ENCODE measurements around the gene CD79B. TPM values are rescaled to one million over a fixed set of nuclear protein-coding genes. Genes with fewer than 3 reads are reported as not detected.
A peak's percentile ranks its signal among the peaks of the same experiment; 100 is the strongest.
"Not testable (repeated sequence)": the region's sequence is repeated elsewhere in the genome, so short reads cannot be mapped to it uniquely, and the experiment has no call there.

Gene CD79B
- total and polyA plus RNA-seq, 9 donors: 1.8 to 4.3 (median 2.5) TPM

DNA sequence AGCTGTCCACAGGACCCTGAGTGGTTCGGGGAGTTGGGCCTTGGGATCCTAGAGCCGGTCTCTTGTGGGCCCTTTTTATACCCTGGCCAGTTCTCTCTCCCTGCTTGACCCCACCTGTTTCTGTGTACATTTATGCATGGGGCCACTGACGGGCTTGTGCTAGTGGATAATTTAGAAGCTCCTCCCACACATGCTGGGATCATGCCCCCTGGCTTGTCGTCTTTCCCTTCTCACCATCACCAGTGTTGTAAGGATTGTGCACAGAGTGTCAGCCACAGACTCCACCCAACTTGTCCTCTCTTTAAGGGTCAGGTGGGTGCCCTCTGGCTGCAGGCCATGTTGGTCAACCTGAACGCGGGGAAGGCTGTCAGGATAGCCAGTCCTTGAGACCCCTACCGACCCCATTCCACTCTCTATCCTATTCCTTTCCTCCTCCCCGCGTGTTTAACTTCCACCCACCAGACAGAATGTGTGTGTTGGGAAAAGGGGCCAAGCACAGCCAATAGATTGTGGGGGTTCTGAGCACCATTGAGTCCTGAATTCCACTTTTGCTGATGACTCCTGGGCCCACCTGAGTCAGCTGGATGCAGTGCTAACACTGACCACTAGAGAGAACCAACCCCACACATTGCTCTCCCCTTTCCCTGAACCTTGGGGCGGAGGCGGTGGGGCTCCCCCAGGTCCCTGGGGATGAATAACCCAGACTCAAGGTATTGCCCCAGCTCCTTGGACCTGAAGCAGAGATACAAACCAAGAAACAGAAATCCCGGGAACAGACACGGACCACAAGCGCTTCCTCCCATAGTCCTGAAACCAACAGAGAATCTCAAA, 35.4 kb downstream of the CD79B start, which contains the start of gene CSH1:
Gene CSH1 (minus strand): TSS at position 51 of the 831 bp plus-strand sequence. CDS start 63 bp downstream, outside the sequence.
- not testable (repeated sequence) for DNase-seq; H3K4me3 ChIP-seq (ENCODE audit: low read length); H3K9me3 ChIP-seq (replicated peaks; ENCODE audit: control insufficient read depth, low read depth, low read length); H3K27me3 ChIP-seq (ENCODE audit: control insufficient read depth, insufficient read depth, low read length); H3K36me3 ChIP-seq (ENCODE audit: control insufficient read depth, insufficient read depth, low read length); H3K4me1 ChIP-seq (ENCODE audit: control insufficient read depth, insufficient read depth, low read length); H3K27ac ChIP-seq (ENCODE audit: low read length)
- no CpG with 5 or more reads among the region's 14 CpGs for WGBS (ENCODE audit: insufficient coverage)

GRCh38 chr17:63894821-63895220, 37.3 kb downstream of the CD79B start:
- H3K4me1 ChIP-seq (ENCODE audit: control insufficient read depth, insufficient read depth, low read length); H3K27ac ChIP-seq (ENCODE audit: low read length); H3K36me3 ChIP-seq (ENCODE audit: control insufficient read depth, insufficient read depth, low read length); H3K9me3 ChIP-seq (replicated peaks; ENCODE audit: control insufficient read depth, low read depth, low read length); DNase-seq; H3K4me3 ChIP-seq (ENCODE audit: low read length); H3K27me3 ChIP-seq (ENCODE audit: control insufficient read depth, insufficient read depth, low read length): not testable (repeated sequence)
- 80% methylated on average over 1 of the region's 10 CpGs for WGBS (ENCODE audit: insufficient coverage)

DNA sequence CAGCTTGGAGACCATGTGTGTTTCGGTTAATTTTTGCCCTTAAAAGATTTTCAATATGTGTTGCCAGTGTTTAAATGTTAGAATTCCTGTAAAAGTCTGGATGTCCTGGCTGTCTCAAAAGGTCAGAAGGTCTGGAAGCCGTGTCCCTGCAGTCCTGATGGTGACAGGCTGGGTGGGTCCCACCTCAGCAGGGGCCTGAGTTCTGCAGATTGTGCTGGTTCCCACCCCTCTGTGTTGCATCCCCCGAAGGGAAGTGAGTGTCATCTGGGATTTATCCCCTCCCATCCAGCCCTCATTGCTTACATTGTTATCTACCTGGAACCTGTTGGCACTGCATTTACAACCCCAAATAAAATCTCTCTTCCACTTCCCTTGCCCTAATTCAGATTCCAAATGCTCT, 38.1 kb downstream of the CD79B start:
- H3K4me1 ChIP-seq (ENCODE audit: control insufficient read depth, insufficient read depth, low read length); H3K4me3 ChIP-seq (ENCODE audit: low read length); H3K36me3 ChIP-seq (ENCODE audit: control insufficient read depth, insufficient read depth, low read length); H3K9me3 ChIP-seq (replicated peaks; ENCODE audit: control insufficient read depth, low read depth, low read length); H3K27me3 ChIP-seq (ENCODE audit: control insufficient read depth, insufficient read depth, low read length); DNase-seq; H3K27ac ChIP-seq (ENCODE audit: low read length): not testable (repeated sequence)
- 64% methylated on average over 2 of the region's 3 CpGs for WGBS (ENCODE audit: insufficient coverage)

- 70% methylated on average over 2 of the region's 11 CpGs for WGBS (ENCODE audit: insufficient coverage)
- H3K27ac ChIP-seq (ENCODE audit: low read length); H3K36me3 ChIP-seq (ENCODE audit: control insufficient read depth, insufficient read depth, low read length); H3K9me3 ChIP-seq (replicated peaks; ENCODE audit: control insufficient read depth, low read depth, low read length); H3K27me3 ChIP-seq (ENCODE audit: control insufficient read depth, insufficient read depth, low read length); H3K4me1 ChIP-seq (ENCODE audit: control insufficient read depth, insufficient read depth, low read length); DNase-seq; H3K4me3 ChIP-seq (ENCODE audit: low read length): not testable (repeated sequence)
Observed at GRCh38 chr17:63892316-63893037, 39.7 kb downstream of the CD79B start.

DNA sequence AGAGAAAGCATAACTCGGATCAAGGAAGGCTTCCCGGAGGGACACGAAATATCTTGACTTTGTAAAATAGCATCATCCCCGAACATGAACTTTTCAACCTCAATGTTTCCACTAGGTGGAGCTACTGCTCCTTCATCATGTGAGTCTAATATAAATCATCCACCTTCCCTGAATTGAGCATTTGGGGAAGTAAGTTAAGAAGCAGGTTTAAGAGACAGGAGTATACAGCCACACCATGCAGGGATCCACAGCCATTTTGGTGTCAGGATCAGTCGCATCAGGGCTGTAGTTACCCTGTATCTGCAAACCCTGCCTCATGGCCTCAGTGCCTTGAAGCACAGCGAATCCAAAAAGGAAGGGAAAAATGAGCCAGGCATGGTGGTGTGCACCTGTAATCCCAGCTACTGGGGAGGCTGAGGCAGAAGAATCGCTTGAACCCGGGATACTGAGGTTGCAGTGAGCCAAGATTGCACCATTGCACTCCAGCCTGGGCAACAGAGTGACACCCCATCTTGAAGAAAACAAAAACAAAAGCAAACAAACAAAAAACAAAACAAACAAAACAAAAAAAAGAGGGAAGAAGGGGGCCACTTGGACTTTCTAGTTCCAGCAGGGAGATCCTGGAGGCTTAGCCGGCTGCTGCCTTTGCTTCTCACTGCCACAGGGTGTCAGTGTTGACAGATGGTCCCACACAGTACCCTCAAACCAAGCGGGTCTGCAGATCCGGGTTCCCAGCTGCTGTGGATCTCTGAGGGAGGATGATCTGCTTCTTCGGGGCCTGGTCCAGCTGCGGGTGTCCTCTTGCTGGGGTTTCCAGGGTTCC, 42.9 kb downstream of the CD79B start:
- DNase-seq: peak; percentile 40
- not testable (repeated sequence) for H3K36me3 ChIP-seq (ENCODE audit: control insufficient read depth, insufficient read depth, low read length); H3K27me3 ChIP-seq (ENCODE audit: control insufficient read depth, insufficient read depth, low read length); H3K4me1 ChIP-seq (ENCODE audit: control insufficient read depth, insufficient read depth, low read length); H3K27ac ChIP-seq (ENCODE audit: low read length); H3K4me3 ChIP-seq (ENCODE audit: low read length); H3K9me3 ChIP-seq (replicated peaks; ENCODE audit: control insufficient read depth, low read depth, low read length)
- WGBS (ENCODE audit: insufficient coverage): 30% methylated on average over 4 of the region's 13 CpGs

DNA sequence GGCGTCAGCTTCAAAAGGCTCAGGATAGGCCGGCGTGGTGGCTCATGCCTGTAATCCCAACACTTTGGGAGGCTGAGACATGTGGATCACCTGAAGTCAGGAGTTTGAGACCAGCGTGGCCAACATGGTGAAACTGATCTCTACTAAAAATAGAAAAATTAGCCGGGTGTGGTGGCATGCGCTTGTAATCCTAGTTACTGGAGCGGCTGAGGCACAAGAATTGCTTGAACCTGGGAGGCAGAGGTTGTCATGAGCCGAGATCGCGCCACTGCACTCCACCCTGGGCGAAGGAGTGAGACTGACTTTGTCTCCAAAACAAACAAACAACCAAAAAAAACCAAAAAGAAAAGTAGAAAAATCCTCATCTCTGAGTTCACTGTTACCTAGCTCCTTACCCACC, 47.0 kb downstream of the CD79B start:
- H3K36me3 ChIP-seq (ENCODE audit: control insufficient read depth, insufficient read depth, low read length); H3K27ac ChIP-seq (ENCODE audit: low read length); H3K4me3 ChIP-seq (ENCODE audit: low read length); DNase-seq; H3K9me3 ChIP-seq (replicated peaks; ENCODE audit: control insufficient read depth, low read depth, low read length); H3K27me3 ChIP-seq (ENCODE audit: control insufficient read depth, insufficient read depth, low read length); H3K4me1 ChIP-seq (ENCODE audit: control insufficient read depth, insufficient read depth, low read length): not testable (repeated sequence)
- 94% methylated on average over 3 of the region's 11 CpGs for WGBS (ENCODE audit: insufficient coverage)

- not testable (repeated sequence) for H3K9me3 ChIP-seq (replicated peaks; ENCODE audit: control insufficient read depth, low read depth, low read length); H3K4me1 ChIP-seq (ENCODE audit: control insufficient read depth, insufficient read depth, low read length); H3K36me3 ChIP-seq (ENCODE audit: control insufficient read depth, insufficient read depth, low read length); H3K27ac ChIP-seq (ENCODE audit: low read length); H3K4me3 ChIP-seq (ENCODE audit: low read length); H3K27me3 ChIP-seq (ENCODE audit: control insufficient read depth, insufficient read depth, low read length); DNase-seq
- 61% methylated on average over 2 of the region's 9 CpGs for WGBS (ENCODE audit: insufficient coverage)
Observed at GRCh38 chr17:63882626-63883126, 49.5 kb downstream of the CD79B start.

DNA sequence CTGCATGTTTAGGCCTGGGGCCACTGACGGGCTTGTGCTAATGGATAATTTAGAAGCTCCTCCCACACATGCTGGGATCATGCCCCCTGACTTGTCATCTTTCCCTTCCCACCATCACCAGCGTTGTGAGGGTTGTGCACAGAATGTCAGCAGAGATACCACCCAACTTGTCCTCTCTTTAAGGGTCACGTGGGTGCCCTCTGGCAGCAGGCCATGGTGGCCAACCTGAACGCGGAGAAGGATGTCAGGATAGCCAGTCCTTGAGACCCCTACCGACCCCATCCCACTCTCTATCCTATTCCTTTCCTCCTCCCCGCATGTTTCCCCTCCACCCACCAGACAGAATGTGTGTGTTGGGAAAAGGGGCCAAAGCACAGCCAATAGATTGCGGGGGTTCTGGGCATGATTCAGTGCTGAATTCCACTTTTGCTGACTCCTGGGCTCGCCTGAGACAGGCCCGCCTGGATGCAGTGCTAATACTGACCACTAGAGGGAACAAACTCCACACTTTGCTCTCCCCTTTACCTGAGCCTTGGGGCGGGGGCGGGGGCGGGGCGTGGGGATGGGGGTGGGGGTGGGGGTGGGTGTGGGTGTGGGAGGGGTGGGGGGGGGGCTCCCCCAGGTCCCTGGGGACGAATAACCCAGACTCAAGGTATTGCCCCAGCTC, 50.1 kb downstream of the CD79B start, which contains the start of gene GH2:
Gene GH2 (minus strand): TSS at position 10 of the 667 bp plus-strand sequence. CDS start 143 bp downstream, outside the sequence.
- Histone ChIP-seq H3K27me3 (ENCODE audit: control insufficient read depth, insufficient read depth, low read length) (no peaks in the 10 kb centered on the region), H3K27ac (ENCODE audit: low read length) (no peak within 1 kb of the TSS), H3K9me3 (replicated peaks; ENCODE audit: control insufficient read depth, low read depth, low read length) (no peaks in the 10 kb centered on the region), H3K4me1 (ENCODE audit: control insufficient read depth, insufficient read depth, low read length) (no peaks in the 10 kb centered on the region), H3K36me3 (ENCODE audit: control insufficient read depth, insufficient read depth, low read length) (no peaks in the 10 kb centered on the region), H3K4me3 (ENCODE audit: low read length) (no peak within 1 kb of the TSS)
- WGBS (ENCODE audit: insufficient coverage): 57% methylated on average over 1 of the region's 15 CpGs
- DNase-seq: peak; percentile 33

GRCh38 chr17:63881337-63881736, 50.8 kb downstream of the CD79B start:
- not testable (repeated sequence) for H3K9me3 ChIP-seq (replicated peaks; ENCODE audit: control insufficient read depth, low read depth, low read length); DNase-seq; H3K4me3 ChIP-seq (ENCODE audit: low read length); H3K4me1 ChIP-seq (ENCODE audit: control insufficient read depth, insufficient read depth, low read length); H3K27ac ChIP-seq (ENCODE audit: low read length); H3K36me3 ChIP-seq (ENCODE audit: control insufficient read depth, insufficient read depth, low read length); H3K27me3 ChIP-seq (ENCODE audit: control insufficient read depth, insufficient read depth, low read length)
- 38% methylated on average over 8 of the region's 11 CpGs for WGBS (ENCODE audit: insufficient coverage)
